Keratinocyte (primary cell): Measurements from ENCODE around the gene ETV7. TPM values are rescaled to one million over a fixed set of nuclear protein-coding genes. Genes with fewer than 3 reads are reported as not detected.

Experiments used
- DNase-seq: peaks from one replicate; pipeline ENCODE4 v3.0.0-alpha.2; 2011; ENCODE audit warnings: low read depth, missing footprints, low spot score
- FAIRE-seq: peaks from 2 replicates; lab custom pipeline; 2011; peaks lifted over from hg19 to GRCh38; lab: Jason Lieb, UNC
- H2AFZ ChIP-seq: 2 replicates; pipeline ENCODE4 v1.6.0; 2012; ENCODE audit warnings: low read length, control low read depth, inconsistent platforms; ENCODE audit not compliant: control insufficient read depth
- H3K27ac ChIP-seq: 2 replicates; pipeline ENCODE4 v1.5.1; 2011; ENCODE audit warnings: low read length; ENCODE audit not compliant: control insufficient read depth, insufficient read depth
- H3K27me3 ChIP-seq: 3 replicates; pipeline ENCODE4 v1.6.0; 2011; ENCODE audit warnings: low read length; ENCODE audit not compliant: control insufficient read depth, insufficient read depth; ENCODE audit errors: extremely low read depth
- H3K36me3 ChIP-seq, 2 experiments: 2 replicates in 1 of 2; 3 replicates in 1 of 2; pipeline ENCODE4 v1.5.1; 2011; ENCODE audit warnings: low read length in 2 of 2, mild to moderate bottlenecking in 1 of 2; ENCODE audit not compliant: control insufficient read depth in 2 of 2, insufficient read depth in 2 of 2; ENCODE audit errors: extremely low read depth in 1 of 2
- H3K4me1 ChIP-seq: 3 replicates; pipeline ENCODE4 v1.5.1; 2011; ENCODE audit warnings: low read length; ENCODE audit not compliant: control insufficient read depth, insufficient read depth; ENCODE audit errors: extremely low read depth
- H3K4me2 ChIP-seq: 3 replicates; pipeline ENCODE4 v1.6.0; 2011; ENCODE audit warnings: low read depth, low read length; ENCODE audit not compliant: control insufficient read depth, insufficient read depth; ENCODE audit errors: extremely low read depth
- H3K4me3 ChIP-seq, 3 experiments: fragments of 200-600 bp in 1 of 3; sonication (generic) in 1 of 3; 2 replicates in 2 of 3; 3 replicates in 1 of 3; pipeline ENCODE4 v1.5.1; 2011 to 2016; ENCODE audit warnings: low read length in 3 of 3, mild to moderate bottlenecking in 3 of 3, control low read depth in 2 of 3, inconsistent platforms in 1 of 3, low read depth in 1 of 3, mixed read lengths in 1 of 3, mixed run types in 1 of 3, moderate library complexity in 1 of 3; ENCODE audit not compliant: control insufficient read depth in 2 of 3, insufficient read depth in 2 of 3; ENCODE audit errors: extremely low read depth in 1 of 3
- H3K79me2 ChIP-seq: 2 replicates; pipeline ENCODE4 v1.6.0; 2012; ENCODE audit warnings: low read length; ENCODE audit not compliant: control insufficient read depth, insufficient read depth
- H3K9ac ChIP-seq: 3 replicates; pipeline ENCODE4 v1.6.0; 2011; ENCODE audit warnings: low read length; ENCODE audit not compliant: control insufficient read depth, insufficient read depth; ENCODE audit errors: extremely low read depth
- H3K9me1 ChIP-seq: 3 replicates; pipeline ENCODE4 v1.6.0; 2011; ENCODE audit warnings: low read length; ENCODE audit not compliant: control insufficient read depth, insufficient read depth; ENCODE audit errors: extremely low read depth
- H3K9me3 ChIP-seq: 2 replicates; pipeline ENCODE4 v1.5.1; 2012; ENCODE audit warnings: low read depth, low read length; ENCODE audit not compliant: control insufficient read depth
- H4K20me1 ChIP-seq: 3 replicates; pipeline ENCODE4 v1.6.0; 2011; ENCODE audit warnings: low read length; ENCODE audit not compliant: control insufficient read depth, insufficient read depth; ENCODE audit errors: extremely low read depth
- CTCF ChIP-seq, 3 experiments: IDR thresholded peaks in 1 of 3; conservative IDR thresholded peaks in 1 of 3; optimal IDR thresholded peaks in 1 of 3; 2 replicates in 2 of 3; 3 replicates in 1 of 3; pipeline versions ENCODE3 to v1.5.1; 2011; ENCODE audit warnings: low read length in 3 of 3, mild to moderate bottlenecking in 3 of 3, moderate library complexity in 2 of 3, control low read depth in 1 of 3, inconsistent platforms in 1 of 3; ENCODE audit not compliant: insufficient read depth in 2 of 3; ENCODE audit errors: extremely low read depth in 1 of 3
- EZH2 ChIP-seq: IDR thresholded peaks from one replicate; pipeline ENCODE4 v1.6.1; 2012; ENCODE audit warnings: inconsistent platforms, mild to moderate bottlenecking, low read length, moderate library complexity
- dilution Hi-C: fragments of 300-500 bp; cut with MboI; formaldehyde crosslinking; loops from one replicate; pipeline ENCODE4 v1.7.0; 2020; ENCODE audit warnings: low sequenced_read_pairs; ENCODE audit not compliant: extremely low pct_ligation_motif_present
- polyA plus RNA-seq, 5 experiments: library from polyadenylated mRNA; depleted of rRNA in 3 of 5; stranded (reverse) in 3 of 5; stranded (forward) in 1 of 5; unstranded in 1 of 5; fragments of >200 nt; gene quantifications; 1 replicate in 1 of 5; 2 replicates in 3 of 5; 3 replicates in 1 of 5; pipeline versions ENCODE4 v1.2.1 to v1.2.3, GENCODE V29; 2011 to 2012; ENCODE audit warnings: missing spikeins in 2 of 5, low read depth in 1 of 5, low replicate concordance in 1 of 5

ETV7 gene
- polyA plus RNA-seq, 1 donor (not counting 4 experiments of a cell fraction or from before 2014, with no cell fraction given): 0.22 TPM

- no peak overlapping the region for H3K9ac ChIP-seq
- no peaks in the 10 kb centered on the region for H3K4me1 ChIP-seq
- dilution Hi-C loops: no loop called here
- H3K4me2 ChIP-seq: no peak overlapping the region
- H3K36me3 ChIP-seq: no peaks in the 10 kb centered on the region
- no peaks in the 10 kb centered on the region for H3K9me1 ChIP-seq
- no peak for DNase-seq
- no peak overlapping the region for H2AFZ ChIP-seq
- no peak overlapping the region for H3K27ac ChIP-seq
- H3K4me3 ChIP-seq: no peak overlapping the region
- TF ChIP-seq EZH2 (no peak), CTCF (optimal IDR thresholded peaks at IDR 0.05 in 1 of 3, IDR thresholded peaks at IDR 0.05 in 1 of 3, conservative IDR thresholded peaks at IDR 0.05 in 1 of 3; ENCODE audit: extremely low read depth in 1 of 3, insufficient read depth in 2 of 3, low read length in 3 of 3) (no peak)
- peaks cover 5% of the 10 kb centered on the region for H3K27me3 ChIP-seq
- no peak for FAIRE-seq
- H3K79me2 ChIP-seq: no peaks in the 10 kb centered on the region
- no peaks in the 10 kb centered on the region for H4K20me1 ChIP-seq
- H3K9me3 ChIP-seq: no peaks in the 10 kb centered on the region
Measured at GRCh38 chr6:36346486-36347273, 40.8 kb downstream of the ETV7 start.

- Histone ChIP-seq H3K36me3 (no peaks in the 10 kb centered on the region), H3K27ac (no peak overlapping the region), H3K4me1 (peaks cover under 1% of the 10 kb centered on the region), H3K79me2 (no peaks in the 10 kb centered on the region), H3K9ac (no peak overlapping the region), H3K4me2 (no peak overlapping the region), H2AFZ (no peak overlapping the region), H3K9me1 (no peaks in the 10 kb centered on the region), H4K20me1 (no peaks in the 10 kb centered on the region), H3K9me3 (no peaks in the 10 kb centered on the region), H3K27me3 (peaks cover 5% of the 10 kb centered on the region), H3K4me3 (no peak overlapping the region)
- FAIRE-seq: no peak
- no peak for DNase-seq
- no peak for TF ChIP-seq CTCF (optimal IDR thresholded peaks at IDR 0.05 in 1 of 3, IDR thresholded peaks at IDR 0.05 in 1 of 3, conservative IDR thresholded peaks at IDR 0.05 in 1 of 3; ENCODE audit: extremely low read depth in 1 of 3, insufficient read depth in 2 of 3, low read length in 3 of 3)
- TF ChIP-seq EZH2: no peak
- dilution Hi-C loops: no loop called here
Measured at GRCh38 chr6:36345681-36346466, 41.6 kb downstream of the ETV7 start.
